H9 (cell line): ENCODE data around the gene VMAC. TPM values are rescaled to one million over a fixed set of nuclear protein-coding genes. Genes with fewer than 3 reads are reported as not detected.
"Not testable (repeated sequence)": the region's sequence is repeated elsewhere in the genome, so short reads cannot be mapped to it uniquely, and the experiment has no call there.

Experiments
- DNase-seq: peaks from one replicate; pipeline ENCODE4 v3.0.0-alpha.2; 2017
- H2AFZ ChIP-seq: one replicate; pipeline ENCODE4 v1.6.1; 2013; ENCODE audit warnings: mild to moderate bottlenecking, low read length, control low read depth, moderate library complexity
- H2AK5ac ChIP-seq: 2 replicates; pipeline ENCODE4 v1.6.1; 2013; ENCODE audit warnings: low read length, control low read depth, mixed read lengths; ENCODE audit not compliant: insufficient read length
- H2BK120ac ChIP-seq: one replicate; pipeline ENCODE4 v1.6.1; 2013; ENCODE audit warnings: low read depth, mild to moderate bottlenecking, low read length, control low read depth, inconsistent platforms; ENCODE audit not compliant: poor library complexity, severe bottlenecking
- H2BK12ac ChIP-seq: 2 replicates; pipeline ENCODE4 v1.6.1; 2013; ENCODE audit warnings: low read length, control low read depth, mixed read lengths, low read depth; ENCODE audit not compliant: insufficient read length
- H2BK15ac ChIP-seq: 2 replicates; pipeline ENCODE4 v1.6.1; 2013; ENCODE audit warnings: low read depth, low read length, control low read depth
- H2BK20ac ChIP-seq: one replicate; pipeline ENCODE4 v1.6.1; 2013; ENCODE audit warnings: low read depth, mild to moderate bottlenecking, low read length, control low read depth, inconsistent platforms; ENCODE audit not compliant: poor library complexity, severe bottlenecking
- H2BK5ac ChIP-seq: 2 replicates; pipeline ENCODE4 v1.6.1; 2013; ENCODE audit warnings: low read length, control low read depth, mixed read lengths; ENCODE audit not compliant: insufficient read length
- H3K14ac ChIP-seq: 2 replicates; pipeline ENCODE4 v1.6.1; 2013; ENCODE audit warnings: low read length, control low read depth; ENCODE audit not compliant: insufficient read depth
- H3K18ac ChIP-seq: 2 replicates; pipeline ENCODE4 v1.6.1; 2013; ENCODE audit warnings: low read depth, mild to moderate bottlenecking, mixed read lengths, low read length, control low read depth; ENCODE audit not compliant: insufficient read length
- H3K23ac ChIP-seq: 2 replicates; pipeline ENCODE4 v1.6.1; 2013; ENCODE audit warnings: low read length, control low read depth, mixed read lengths, low read depth; ENCODE audit not compliant: insufficient read length
- H3K23me2 ChIP-seq: 2 replicates; pipeline ENCODE4 v1.6.1; 2013; ENCODE audit warnings: low read depth, mild to moderate bottlenecking, mixed read lengths, low read length, control low read depth; ENCODE audit not compliant: insufficient read length, poor library complexity, severe bottlenecking
- H3K27ac ChIP-seq: 2 replicates; pipeline ENCODE4 v1.5.1; 2013; ENCODE audit warnings: low read length, control low read depth, mixed read lengths, low read depth; ENCODE audit not compliant: insufficient read length
- H3K27me3 ChIP-seq: 2 replicates; pipeline ENCODE4 v1.6.1; 2013; ENCODE audit warnings: low read length, control low read depth, inconsistent platforms; ENCODE audit not compliant: insufficient read depth
- H3K4ac ChIP-seq: 2 replicates; pipeline ENCODE4 v1.6.1; 2013; ENCODE audit warnings: low read depth, mild to moderate bottlenecking, control low read depth, inconsistent platforms, low read length, moderate library complexity
- H3K4me1 ChIP-seq: 2 replicates; pipeline ENCODE4 v1.6.1; 2013; ENCODE audit warnings: low read length, control low read depth, inconsistent platforms; ENCODE audit not compliant: insufficient read depth
- H3K4me2 ChIP-seq: 2 replicates; pipeline ENCODE4 v1.6.1; 2013; ENCODE audit warnings: low read length, control low read depth, mixed read lengths; ENCODE audit not compliant: insufficient read length, insufficient read depth
- H3K56ac ChIP-seq: 2 replicates; pipeline ENCODE4 v1.6.1; 2013; ENCODE audit warnings: low read depth, mild to moderate bottlenecking, mixed read lengths, low read length, control low read depth; ENCODE audit not compliant: insufficient read length
- H3K79me1 ChIP-seq: 2 replicates; pipeline ENCODE4 v1.6.1; 2013; ENCODE audit warnings: low read depth, mild to moderate bottlenecking, moderate library complexity, low read length, control low read depth, inconsistent platforms; ENCODE audit not compliant: insufficient read depth, poor library complexity, severe bottlenecking
- H3K79me2 ChIP-seq: 2 replicates; pipeline ENCODE4 v1.6.1; 2013; ENCODE audit warnings: low read length, control low read depth, inconsistent platforms; ENCODE audit not compliant: insufficient read depth
- H3K9ac ChIP-seq: 2 replicates; pipeline ENCODE4 v1.6.1; 2013; ENCODE audit warnings: low read length, control low read depth, mixed read lengths; ENCODE audit not compliant: insufficient read length; ENCODE audit errors: extremely low read depth
- H3K9me3 ChIP-seq: one replicate; pipeline ENCODE4 v1.6.1; 2013; ENCODE audit warnings: low read depth, low read length, inconsistent platforms; ENCODE audit not compliant: control insufficient read depth
- H3T11ph ChIP-seq: one replicate; pipeline ENCODE4 v1.6.1; 2013; ENCODE audit warnings: mild to moderate bottlenecking, low read length, control low read depth, inconsistent platforms
- H4K20me1 ChIP-seq: one replicate; pipeline ENCODE4 v1.6.1; 2013; ENCODE audit not compliant: control insufficient read depth, insufficient read length, insufficient read depth
- H4K5ac ChIP-seq: 2 replicates; pipeline ENCODE4 v1.6.1; 2013; ENCODE audit warnings: low read depth, mild to moderate bottlenecking, mixed read lengths, low read length, control low read depth; ENCODE audit not compliant: insufficient read length
- H4K8ac ChIP-seq: replicated peaks from 2 replicates; pipeline ENCODE4 v1.6.1; 2013; ENCODE audit warnings: low read length, control low read depth, mixed read lengths, low read depth; ENCODE audit not compliant: insufficient read length
- H4K91ac ChIP-seq: 2 replicates; pipeline ENCODE4 v1.6.1; 2013; ENCODE audit warnings: low read depth, mild to moderate bottlenecking, moderate library complexity, mixed read lengths, low read length, control low read depth; ENCODE audit not compliant: insufficient read length
- H3K27ac Mint-ChIP-seq, 3 experiments: 2 replicates in 2 of 3; 3 replicates in 1 of 3; pipeline ENCODE4 v1.8.0; 2020 to 2021; ENCODE audit warnings: mixed read lengths in 3 of 3, mild to moderate bottlenecking in 1 of 3, moderate library complexity in 1 of 3
- H3K27me3 Mint-ChIP-seq: 2 replicates; pipeline ENCODE4 v1.8.0; 2021; ENCODE audit warnings: low read depth, mild to moderate bottlenecking, moderate library complexity, mixed read lengths
- H3K36me3 Mint-ChIP-seq, 3 experiments: 2 replicates in 2 of 3; 3 replicates in 1 of 3; pipeline ENCODE4 v1.8.0; 2020 to 2021; ENCODE audit warnings: low read depth in 3 of 3, mixed read lengths in 3 of 3; ENCODE audit not compliant: insufficient read depth in 1 of 3
- H3K4me1 Mint-ChIP-seq, 2 experiments: 2 replicates each; pipeline ENCODE4 v1.8.0; 2020; ENCODE audit warnings: mixed read lengths in 2 of 2
- H3K4me3 Mint-ChIP-seq, 2 experiments: 2 replicates in 1 of 2; 3 replicates in 1 of 2; pipeline ENCODE4 v1.8.0; 2020 to 2021; ENCODE audit warnings: mild to moderate bottlenecking in 2 of 2, mixed read lengths in 2 of 2, moderate library complexity in 1 of 2
- H3K9me3 Mint-ChIP-seq, 2 experiments: 2 replicates in 1 of 2; 3 replicates in 1 of 2; pipeline ENCODE4 v1.8.0; 2020; ENCODE audit warnings: mild to moderate bottlenecking in 2 of 2, mixed read lengths in 2 of 2, moderate library complexity in 1 of 2
- CTCF ChIP-seq: fragments of 200-600 bp; sonication (generic); conservative IDR thresholded peaks from 3 replicates; pipeline ENCODE4 v1.8.0; 2021; ENCODE audit warnings: antibody characterized with exemption, mild to moderate bottlenecking
- WGBS: extraction: QIAGEN DNeasy Blood & Tissue Kit; methylation state at CpG from one replicate; pipeline ENCODE4 v1.1.7; 2013; ENCODE audit warnings: missing lambda C conversion rate, low lambda C conversion rate, mixed read lengths; ENCODE audit not compliant: insufficient read length; ENCODE audit errors: extremely low coverage; 5-methylcytosine and 5-hydroxymethylcytosine counted together
- long read RNA-seq: library from polyadenylated mRNA; unstranded; transcript quantifications from one replicate; pipeline ENCODE4 v2.0.0, GENCODE V29; 2020
- total RNA-seq: library from RNA; stranded (reverse); gene quantifications from 2 replicates; pipeline ENCODE4 v1.2.1, GENCODE V29; 2021

Gene VMAC
- 1.9 and 2.2 TPM in 2 replicates for total RNA-seq
- long read RNA-seq, transcript VMAC-201 (2 exons, 2,254 nt): major isoform, 6 of 9 reads
- long read RNA-seq, partial matches to known transcripts: 0 of 9 reads
- long read RNA-seq, other reads (novel, unspliced or antisense): 3 of 9 reads

GRCh38 chr19:5904352-5905113, at the start of gene VMAC:
Gene VMAC, plus strand, starts transcription at chr19:5904872. Its CDS starts 19 bp downstream, at chr19:5904891.
- no peaks in the 10 kb centered on the region for H3K4me1 ChIP-seq
- H4K8ac ChIP-seq: no peak within 1 kb of the TSS
- peak within 1 kb of the TSS; percentile 88 for H3K18ac ChIP-seq
- peaks cover 3% of the 10 kb centered on the region for H3K23me2 ChIP-seq
- no peak within 1 kb of the TSS for H2BK5ac ChIP-seq
- no peaks in the 10 kb centered on the region for H3K9me3 ChIP-seq
- H3K4me3 Mint-ChIP-seq: peak within 1 kb of the TSS; percentile 98 to 99
- H2AK5ac ChIP-seq: no peak within 1 kb of the TSS
- H2BK20ac ChIP-seq: no peak within 1 kb of the TSS
- no peak within 1 kb of the TSS for H2BK120ac ChIP-seq
- H3K4me1 Mint-ChIP-seq: peaks cover 2 to 5% of the 10 kb centered on the region in 2 experiments; a peak in 3 of 4 replicates
- H3K9me3 Mint-ChIP-seq: no peaks in the 10 kb centered on the region
- no peak within 1 kb of the TSS for H3T11ph ChIP-seq
- peak within 1 kb of the TSS; percentile 89 for H3K4me2 ChIP-seq
- no peak for TF ChIP-seq CTCF
- H3K79me1 ChIP-seq: peaks cover 3% of the 10 kb centered on the region
- H3K79me2 ChIP-seq: peaks cover 18% of the 10 kb centered on the region; the same call in 1 of the 2 replicates
- no peak within 1 kb of the TSS for H2AFZ ChIP-seq
- DNase-seq: peak; percentile 100
- peak within 1 kb of the TSS; percentile 98 to 99 (median 99) for H3K27ac Mint-ChIP-seq
- H3K4ac ChIP-seq: no peak within 1 kb of the TSS
- no peaks in the 10 kb centered on the region; the same call in 1 of the 2 replicates for H3K27me3 ChIP-seq
- H4K5ac ChIP-seq: no peak within 1 kb of the TSS
- H3K23ac ChIP-seq: no peak within 1 kb of the TSS
- no peaks in the 10 kb centered on the region for H4K20me1 ChIP-seq
- no peak within 1 kb of the TSS for H2BK12ac ChIP-seq
- peak within 1 kb of the TSS; percentile 69 for H3K9ac ChIP-seq
- H3K14ac ChIP-seq: peak within 1 kb of the TSS; percentile 85; the same call in 1 of the 2 replicates
- peaks cover 10 to 17% (median 12%) of the 10 kb centered on the region in 3 experiments for H3K36me3 Mint-ChIP-seq
- H4K91ac ChIP-seq: no peak within 1 kb of the TSS
- peak within 1 kb of the TSS; percentile 49 for H3K27ac ChIP-seq
- H2BK15ac ChIP-seq: no peak within 1 kb of the TSS
- no peaks in the 10 kb centered on the region for H3K27me3 Mint-ChIP-seq
- no CpG with 5 or more reads among the region's 61 CpGs for WGBS
- no peak within 1 kb of the TSS for H3K56ac ChIP-seq

- not testable (repeated sequence) for H4K20me1 ChIP-seq, H4K91ac ChIP-seq, H3K27me3 ChIP-seq, H3K4me1 ChIP-seq, H3K4me1 Mint-ChIP-seq, H3K23ac ChIP-seq, H2BK15ac ChIP-seq, H4K8ac ChIP-seq, H3K27ac Mint-ChIP-seq, H3K23me2 ChIP-seq, H3K36me3 Mint-ChIP-seq, H3K9me3 Mint-ChIP-seq, H3K4me3 Mint-ChIP-seq, H2AK5ac ChIP-seq, H3K79me2 ChIP-seq, H3K9me3 ChIP-seq, H3K4ac ChIP-seq, H4K5ac ChIP-seq, H3K56ac ChIP-seq, H3T11ph ChIP-seq, H3K9ac ChIP-seq, H2AFZ ChIP-seq, H2BK5ac ChIP-seq, H3K79me1 ChIP-seq, H2BK120ac ChIP-seq, DNase-seq, H3K27ac ChIP-seq, H3K4me2 ChIP-seq, H3K14ac ChIP-seq, H3K18ac ChIP-seq, H2BK12ac ChIP-seq, H2BK20ac ChIP-seq
- WGBS: no CpG with 5 or more reads among the region's 9 CpGs
- H3K27me3 Mint-ChIP-seq: peaks cover 27% of the 10 kb centered on the region
Observed at GRCh38 chr19:5855151-5855550, 49.5 kb upstream of the VMAC start.
